Karpas-422 (cell line): ENCODE data around the gene IQSEC1. TPM values are rescaled to one million over a fixed set of nuclear protein-coding genes. Genes with fewer than 3 reads are reported as not detected.

ENCODE experiments used
- DNase-seq: peaks from one replicate; pipeline ENCODE4 v3.0.0-alpha.2; 2015
- H2AFZ ChIP-seq: fragments of 200-600 bp; sonication (generic); 2 replicates; pipeline ENCODE4 v1.6.1; 2014; ENCODE audit warnings: antibody characterized with exemption, low read length, mixed read lengths
- H3K27ac ChIP-seq: fragments of 200-600 bp; sonication (generic); 2 replicates; pipeline ENCODE4 v1.5.1; 2014; ENCODE audit warnings: mild to moderate bottlenecking, low read length, moderate library complexity
- H3K27me3 ChIP-seq: fragments of 200-600 bp; sonication (generic); 2 replicates; pipeline ENCODE4 v1.6.1; 2014; ENCODE audit warnings: low read length, mixed read lengths
- H3K36me3 ChIP-seq: fragments of 200-600 bp; sonication (generic); 2 replicates; pipeline ENCODE4 v1.6.1; 2014; ENCODE audit warnings: low read length, mixed read lengths; ENCODE audit not compliant: insufficient read depth
- H3K4me1 ChIP-seq: fragments of 200-600 bp; sonication (generic); 2 replicates; pipeline ENCODE4 v1.6.1; 2014; ENCODE audit warnings: mild to moderate bottlenecking, low read length, mixed read lengths
- H3K4me2 ChIP-seq: fragments of 200-600 bp; sonication (generic); 2 replicates; pipeline ENCODE4 v1.6.1; 2014; ENCODE audit warnings: low read length, low read depth, mild to moderate bottlenecking; ENCODE audit not compliant: poor library complexity, severe bottlenecking
- H3K4me3 ChIP-seq: fragments of 200-600 bp; sonication (generic); 2 replicates; pipeline ENCODE4 v1.5.1; 2014; ENCODE audit warnings: mild to moderate bottlenecking, antibody characterized with exemption, low read length, mixed read lengths
- H3K79me2 ChIP-seq: fragments of 200-600 bp; sonication (generic); 2 replicates; pipeline ENCODE4 v1.6.1; 2014; ENCODE audit warnings: mild to moderate bottlenecking, low read length, mixed read lengths
- H3K9ac ChIP-seq: fragments of 200-600 bp; sonication (generic); 2 replicates; pipeline ENCODE4 v1.6.0; 2014; ENCODE audit warnings: low read length
- H3K9me2 ChIP-seq: fragments of 200-600 bp; sonication (generic), shearing (Covaris generic); replicated peaks from 2 replicates; pipeline ENCODE4 v1.6.0; 2014; ENCODE audit warnings: mild to moderate bottlenecking, low read length, moderate library complexity; ENCODE audit not compliant: insufficient read depth
- H3K9me3 ChIP-seq: fragments of 300-700, 200-600 bp; sonication (generic); 2 replicates; pipeline ENCODE4 v1.6.1; 2014; ENCODE audit warnings: low read length, mixed read lengths
- H4K20me1 ChIP-seq: fragments of 200-600 bp; sonication (generic); 2 replicates; pipeline ENCODE4 v1.6.1; 2014; ENCODE audit warnings: mild to moderate bottlenecking, antibody characterized with exemption, low read length, low read depth; ENCODE audit not compliant: insufficient read depth
- total RNA-seq: library from RNA; depleted of rRNA; stranded (reverse); fragments of >200 nt; shearing (Covaris generic); gene quantifications from 2 replicates; pipeline ENCODE4 v1.2.3, GENCODE V29; 2014; ENCODE audit warnings: low replicate concordance

The IQSEC1 gene
- total RNA-seq, 1 experiment from 2014 or later, result 4.7 TPM

GRCh38 chr3:12963922-12964701 lies 109.1 kb downstream of the IQSEC1 start:
- Histone ChIP-seq H3K4me2 (no peak overlapping the region), H3K9ac (no peak overlapping the region), H4K20me1 (peaks cover 51% of the 10 kb centered on the region; the same call in 1 of the 2 replicates), H3K9me2 (no peaks in the 10 kb centered on the region), H3K27ac (no peak overlapping the region), H2AFZ (no peak overlapping the region), H3K36me3 (no peaks in the 10 kb centered on the region), H3K4me1 (peaks cover 8% of the 10 kb centered on the region), H3K27me3 (no peaks in the 10 kb centered on the region), H3K79me2 (no peaks in the 10 kb centered on the region), H3K4me3 (no peak overlapping the region), H3K9me3 (no peaks in the 10 kb centered on the region)
- no peak for DNase-seq

- Histone ChIP-seq H3K9me2 (no peaks in the 10 kb centered on the region), H3K27ac (no peak overlapping the region), H2AFZ (no peak overlapping the region), H3K4me2 (no peak overlapping the region), H3K79me2 (no peaks in the 10 kb centered on the region), H3K9ac (no peak overlapping the region), H3K36me3 (no peaks in the 10 kb centered on the region), H3K27me3 (no peaks in the 10 kb centered on the region), H3K4me3 (no peak overlapping the region), H3K4me1 (peaks cover 8% of the 10 kb centered on the region), H4K20me1 (peaks cover 50% of the 10 kb centered on the region; the same call in 1 of the 2 replicates), H3K9me3 (no peaks in the 10 kb centered on the region)
- DNase-seq, result no peak
Measured at GRCh38 chr3:12963231-12963896, 109.9 kb downstream of the IQSEC1 start.

- H3K79me2 ChIP-seq, result no peaks in the 10 kb centered on the region
- H3K9ac ChIP-seq, result no peak overlapping the region
- H3K27ac ChIP-seq, result no peak overlapping the region
Measured at GRCh38 chr3:12962292-12962691, 110.9 kb downstream of the IQSEC1 start.

GRCh38 chr3:12961697-12962036 lies 111.6 kb downstream of the IQSEC1 start:
- no peak overlapping the region for H3K4me3 ChIP-seq
- no peaks in the 10 kb centered on the region for H3K9me3 ChIP-seq
- DNase-seq, result no peak
- H3K4me1 ChIP-seq, result peaks cover 8% of the 10 kb centered on the region
- H3K4me2 ChIP-seq, result no peak overlapping the region
- H3K79me2 ChIP-seq, result no peaks in the 10 kb centered on the region
- no peaks in the 10 kb centered on the region for H3K36me3 ChIP-seq
- no peak overlapping the region for H3K9ac ChIP-seq
- peaks cover 57% of the 10 kb centered on the region; the same call in 1 of the 2 replicates for H4K20me1 ChIP-seq
- no peaks in the 10 kb centered on the region for H3K9me2 ChIP-seq
- H3K27me3 ChIP-seq, result no peaks in the 10 kb centered on the region
- no peak overlapping the region for H3K27ac ChIP-seq
- no peak overlapping the region for H2AFZ ChIP-seq

More at GRCh38 chr3:12962292-12962691, 110.9 kb downstream of the IQSEC1 start:
- Histone ChIP-seq H3K27me3 (no peaks in the 10 kb centered on the region), H3K36me3 (no peaks in the 10 kb centered on the region), H3K9me2 (no peaks in the 10 kb centered on the region), H3K9me3 (no peaks in the 10 kb centered on the region), H3K4me2 (no peak overlapping the region), H3K4me1 (peaks cover 8% of the 10 kb centered on the region), H4K20me1 (peaks cover 51% of the 10 kb centered on the region; the same call in 1 of the 2 replicates), H2AFZ (no peak overlapping the region), H3K4me3 (no peak overlapping the region)
- no peak for DNase-seq

GRCh38 chr3:12961007-12961696 lies 112.1 kb downstream of the IQSEC1 start:
- Histone ChIP-seq H2AFZ (no peak overlapping the region), H3K27ac (no peak overlapping the region), H3K9me3 (no peaks in the 10 kb centered on the region), H4K20me1 (peaks cover 52% of the 10 kb centered on the region; the same call in 1 of the 2 replicates), H3K4me3 (no peak overlapping the region), H3K4me1 (peaks cover 8% of the 10 kb centered on the region), H3K79me2 (no peaks in the 10 kb centered on the region), H3K27me3 (no peaks in the 10 kb centered on the region), H3K36me3 (no peaks in the 10 kb centered on the region), H3K9me2 (no peaks in the 10 kb centered on the region), H3K4me2 (no peak overlapping the region), H3K9ac (no peak overlapping the region)
- no peak for DNase-seq

- H2AFZ ChIP-seq, result no peak overlapping the region
- peaks cover 8% of the 10 kb centered on the region for H3K4me1 ChIP-seq
- peaks cover 49% of the 10 kb centered on the region; the same call in 1 of the 2 replicates for H4K20me1 ChIP-seq
- H3K9me3 ChIP-seq, result no peaks in the 10 kb centered on the region
- H3K4me3 ChIP-seq, result no peak overlapping the region
- no peaks in the 10 kb centered on the region for H3K27me3 ChIP-seq
- no peak overlapping the region for H3K27ac ChIP-seq
- DNase-seq, result no peak
- no peak overlapping the region for H3K4me2 ChIP-seq
- H3K9ac ChIP-seq, result no peak overlapping the region
- H3K36me3 ChIP-seq, result no peaks in the 10 kb centered on the region
- no peaks in the 10 kb centered on the region for H3K9me2 ChIP-seq
- H3K79me2 ChIP-seq, result no peaks in the 10 kb centered on the region
Measured at GRCh38 chr3:12960497-12960896, 112.7 kb downstream of the IQSEC1 start.

- Histone ChIP-seq H3K9ac (no peak overlapping the region), H3K4me2 (no peak overlapping the region), H3K9me3 (no peaks in the 10 kb centered on the region), H2AFZ (no peak overlapping the region), H3K9me2 (no peaks in the 10 kb centered on the region), H3K79me2 (no peaks in the 10 kb centered on the region), H3K27ac (no peak overlapping the region), H4K20me1 (peaks cover 49% of the 10 kb centered on the region; the same call in 1 of the 2 replicates), H3K4me3 (no peak overlapping the region), H3K36me3 (no peaks in the 10 kb centered on the region), H3K4me1 (peaks cover 8% of the 10 kb centered on the region), H3K27me3 (no peaks in the 10 kb centered on the region)
- no peak for DNase-seq
Measured at GRCh38 chr3:12959838-12960378, 113.3 kb downstream of the IQSEC1 start.

GRCh38 chr3:12959410-12959809 lies 113.8 kb downstream of the IQSEC1 start:
- H3K9ac ChIP-seq, result no peak overlapping the region
- no peak overlapping the region for H2AFZ ChIP-seq
- H3K4me3 ChIP-seq, result no peak overlapping the region
- H3K4me1 ChIP-seq, result peaks cover 8% of the 10 kb centered on the region
- no peaks in the 10 kb centered on the region for H3K9me2 ChIP-seq
- no peaks in the 10 kb centered on the region for H3K79me2 ChIP-seq
- no peaks in the 10 kb centered on the region for H3K27me3 ChIP-seq
- H3K9me3 ChIP-seq, result no peaks in the 10 kb centered on the region
- no peak overlapping the region for H3K4me2 ChIP-seq
- DNase-seq, result no peak
- H3K27ac ChIP-seq, result no peak overlapping the region
- H4K20me1 ChIP-seq, result peaks cover 53% of the 10 kb centered on the region; the same call in 1 of the 2 replicates
- H3K36me3 ChIP-seq, result no peaks in the 10 kb centered on the region
